Hepatocyte (in vitro differentiated cells): Measurements from ENCODE around the gene ADGRL1.

Experiments used
- CTCF ChIP-seq: fragments of 200-600 bp; sonication (generic); IDR thresholded peaks from 2 replicates; pipeline ENCODE4 v1.5.1; 2016; ENCODE audit warnings: antibody characterized with exemption, mild to moderate bottlenecking; ENCODE audit not compliant: poor library complexity
- EZH2 ChIP-seq: fragments of 200-600 bp; sonication (generic); IDR thresholded peaks from 2 replicates; pipeline ENCODE4 v1.6.1; 2016; ENCODE audit warnings: antibody characterized with exemption, mild to moderate bottlenecking, borderline replicate concordance
- EZH2phosphoT487 ChIP-seq: fragments of 200-600 bp; sonication (generic); IDR thresholded peaks from one replicate; pipeline ENCODE4 v1.6.1; 2018; ENCODE audit warnings: antibody characterized with exemption, mild to moderate bottlenecking, low read depth, moderate library complexity; ENCODE audit not compliant: unreplicated experiment, severe bottlenecking

- TF ChIP-seq EZH2 (no peak), CTCF (no peak), EZH2phosphoT487 (no peak)
Measured at GRCh38 chr19:14119644-14120496, 86.1 kb downstream of the ADGRL1 start.
